Measurements from ENCODE around the gene GPX4. TPM values are rescaled to one million over a fixed set of nuclear protein-coding genes. Genes with fewer than 3 reads are reported as not detected.

The GPX4 gene
- polyA plus RNA-seq, 1 of the 3 experiments (the other 2 are of a cell fraction), result 925 TPM

GRCh38 chr19:1086613-1087012, 17.2 kb upstream of the GPX4 start (continued):
- TF ChIP-seq RFX5 (IDR thresholded peaks at IDR 0.05; ENCODE audit: low read length) (no peak), EP300 (IDR thresholded peaks at IDR 0.05; ENCODE audit: borderline replicate concordance in 1 of 2, low read depth in 1 of 2, low read length in 1 of 2) (no peak), TAF1 (IDR thresholded peaks at IDR 0.05; ENCODE audit: borderline replicate concordance, low read depth, low read length) (no peak)

GRCh38 chr19:1087813-1088415, 15.9 kb upstream of the GPX4 start:
- ChIA-PET CTCF (interaction anchor here (4.1 kb wide), 1 partner anchor 25 kb away, joined by 16 read pairs; no protein-coding TSS in a partner anchor), POLR2A (no interaction called here)
- Histone ChIP-seq H3K9me2 (no peaks in the 10 kb centered on the region), H4K20me1 (ENCODE audit: insufficient read depth) (no peaks in the 10 kb centered on the region), H3K27me3 (ENCODE audit: insufficient read depth) (no peaks in the 10 kb centered on the region), H3K4me1 (ENCODE audit: control insufficient read depth in 1 of 2, insufficient read depth in 2 of 2, low read depth in 1 of 2, low read length in 1 of 2) (peaks cover 0 to 3% of the 10 kb centered on the region in 2 experiments; a peak in 1 of 4 replicates), H3K4me3 (ENCODE audit: low read depth in 2 of 2, low read length in 1 of 2) (no peak overlapping the region), H3K27ac (ENCODE audit: low read depth in 2 of 2, low read length in 1 of 2) (no peak overlapping the region), H3K9me3 (no peaks in the 10 kb centered on the region), H3K9ac (no peak overlapping the region), H3K79me2 (ENCODE audit: insufficient read depth) (peaks cover 4% of the 10 kb centered on the region; the same call in 1 of the 2 replicates), H3K4me2 (no peak overlapping the region), H2AFZ (ENCODE audit: low read depth) (no peak overlapping the region), H3K36me3 (replicated peaks in 1 of 2; ENCODE audit: control insufficient read depth in 1 of 2, insufficient read depth in 2 of 2, low read length in 1 of 2) (peaks cover 0 to 26% of the 10 kb centered on the region in 2 experiments), H3F3A (replicated peaks; ENCODE audit: insufficient read depth) (peaks cover 13% of the 10 kb centered on the region)
- TF ChIP-seq YY1 (IDR thresholded peaks at IDR 0.05; ENCODE audit: low read depth), result no peak
- no peak for TF ChIP-seq RXRA (IDR thresholded peaks at IDR 0.05; ENCODE audit: borderline replicate concordance, low read depth)
- TF ChIP-seq FOXM1 (IDR thresholded peaks at IDR 0.05; ENCODE audit: low read depth), result no peak
- no peak for DNase-seq
- WGBS (ENCODE audit: low lambda C conversion rate), result 91% methylated on average over 20 of the region's 27 CpGs

- peaks cover 10% of the 10 kb centered on the region for H3K79me2 ChIP-seq (ENCODE audit: insufficient read depth)
- ChIA-PET POLR2A (no interaction called here), CTCF (interaction anchor here (0.8 to 4.1 kb wide), 3 partner anchors 8 to 156 kb away, joined by 3 to 16 read pairs (median 3); no protein-coding TSS in a partner anchor)
- no peak overlapping the region for H3K4me2 ChIP-seq
- H3K27me3 ChIP-seq (ENCODE audit: insufficient read depth), result no peaks in the 10 kb centered on the region
- H4K20me1 ChIP-seq (ENCODE audit: insufficient read depth), result peaks cover 6% of the 10 kb centered on the region; the same call in 1 of the 2 replicates
- H3K27ac ChIP-seq (ENCODE audit: low read depth in 2 of 2, low read length in 1 of 2), result no peak overlapping the region
- 98% methylated on average over 20 of the region's 27 CpGs for WGBS (ENCODE audit: low lambda C conversion rate)
- no peak overlapping the region for H3K4me3 ChIP-seq (ENCODE audit: low read depth in 2 of 2, low read length in 1 of 2)
- no peak for DNase-seq
- H2AFZ ChIP-seq (ENCODE audit: low read depth), result no peak overlapping the region
- peaks cover 0 to 26% of the 10 kb centered on the region in 2 experiments for H3K36me3 ChIP-seq (replicated peaks in 1 of 2; ENCODE audit: control insufficient read depth in 1 of 2, insufficient read depth in 2 of 2, low read length in 1 of 2)
- no peak for TF ChIP-seq ZBTB33 (IDR thresholded peaks at IDR 0.05; ENCODE audit: borderline replicate concordance, low read depth)
- no peak for TF ChIP-seq JUND (IDR thresholded peaks at IDR 0.05)
- no peak for TF ChIP-seq CHD2 (IDR thresholded peaks at IDR 0.05; ENCODE audit: low read length, partially characterized antibody)
- TF ChIP-seq MEF2A (IDR thresholded peaks at IDR 0.05; ENCODE audit: borderline replicate concordance, low read depth), result no peak
- H3K9me2 ChIP-seq, result no peaks in the 10 kb centered on the region
- H3K4me1 ChIP-seq (ENCODE audit: control insufficient read depth in 1 of 2, insufficient read depth in 2 of 2, low read depth in 1 of 2, low read length in 1 of 2), result peaks cover under 1 to 1% of the 10 kb centered on the region in 2 experiments; a peak in 1 of 4 replicates
- H3F3A ChIP-seq (replicated peaks; ENCODE audit: insufficient read depth), result peaks cover 13% of the 10 kb centered on the region
- no peaks in the 10 kb centered on the region for H3K9me3 ChIP-seq
- no peak overlapping the region for H3K9ac ChIP-seq
These were observed 15.3 kb upstream of the GPX4 start for GRCh38 chr19:1088416-1089010.
